ENCODE results near the gene HCN2.
"Not testable (repeated sequence)": the region's sequence is repeated elsewhere in the genome, so short reads cannot be mapped to it uniquely, and the experiment has no call there.

The HCN2 gene

DNA sequence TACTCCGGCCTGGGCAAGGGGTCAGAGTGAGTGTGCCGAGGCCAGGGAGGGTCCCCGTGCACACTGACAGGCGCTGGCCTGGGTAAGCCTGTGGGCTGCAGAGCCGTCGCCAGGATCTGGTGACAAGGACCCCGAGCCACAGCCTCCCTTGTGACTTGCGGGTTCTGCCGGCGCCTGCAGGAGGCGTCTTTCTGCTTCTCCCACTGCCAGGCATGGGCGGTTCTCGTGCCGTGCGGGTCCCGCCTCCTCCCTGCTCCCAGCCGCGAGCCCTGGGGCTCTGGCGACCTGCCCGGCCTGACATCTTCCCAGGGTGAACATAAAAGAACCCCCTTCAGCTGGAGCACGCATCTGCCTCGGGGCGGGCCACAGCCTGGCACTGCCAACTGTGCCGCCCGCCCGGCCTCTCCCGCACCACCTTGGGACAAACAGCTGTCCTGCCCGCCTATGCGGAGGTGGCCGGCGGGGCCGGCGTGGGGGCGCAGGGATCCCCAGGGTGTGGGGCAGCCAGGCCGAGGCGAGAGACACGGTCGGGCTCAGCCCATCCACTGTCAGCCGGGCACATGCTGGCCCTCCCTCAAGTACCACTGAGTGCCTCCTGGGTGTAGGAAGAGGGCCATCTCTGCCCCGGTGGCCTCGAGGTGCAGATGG, 1.5 kb upstream of the HCN2 start:
- DNase-seq = peak in 1 of 2 experiments; percentile 20

- DNase-seq = no peak
These were observed 664 bp upstream of the HCN2 start for GRCh38 chr19:588741-589692.

DNA sequence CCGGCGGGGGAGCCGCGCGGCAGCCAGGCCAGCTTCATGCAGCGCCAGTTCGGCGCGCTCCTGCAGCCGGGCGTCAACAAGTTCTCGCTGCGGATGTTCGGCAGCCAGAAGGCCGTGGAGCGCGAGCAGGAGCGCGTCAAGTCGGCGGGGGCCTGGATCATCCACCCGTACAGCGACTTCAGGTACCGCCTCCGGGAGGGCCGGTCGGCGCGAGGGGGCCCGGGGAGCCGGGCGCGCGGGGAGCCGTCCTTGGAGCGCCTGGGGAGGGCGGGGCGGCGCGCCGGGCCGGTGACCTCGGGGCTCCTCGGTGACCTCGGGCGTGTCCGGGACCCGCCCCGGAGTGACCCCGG, 690 bp downstream of the HCN2 start:
- no peak for DNase-seq

- no peak for DNase-seq
These were observed 1.0 kb downstream of the HCN2 start for GRCh38 chr19:590750-591098.

DNA sequence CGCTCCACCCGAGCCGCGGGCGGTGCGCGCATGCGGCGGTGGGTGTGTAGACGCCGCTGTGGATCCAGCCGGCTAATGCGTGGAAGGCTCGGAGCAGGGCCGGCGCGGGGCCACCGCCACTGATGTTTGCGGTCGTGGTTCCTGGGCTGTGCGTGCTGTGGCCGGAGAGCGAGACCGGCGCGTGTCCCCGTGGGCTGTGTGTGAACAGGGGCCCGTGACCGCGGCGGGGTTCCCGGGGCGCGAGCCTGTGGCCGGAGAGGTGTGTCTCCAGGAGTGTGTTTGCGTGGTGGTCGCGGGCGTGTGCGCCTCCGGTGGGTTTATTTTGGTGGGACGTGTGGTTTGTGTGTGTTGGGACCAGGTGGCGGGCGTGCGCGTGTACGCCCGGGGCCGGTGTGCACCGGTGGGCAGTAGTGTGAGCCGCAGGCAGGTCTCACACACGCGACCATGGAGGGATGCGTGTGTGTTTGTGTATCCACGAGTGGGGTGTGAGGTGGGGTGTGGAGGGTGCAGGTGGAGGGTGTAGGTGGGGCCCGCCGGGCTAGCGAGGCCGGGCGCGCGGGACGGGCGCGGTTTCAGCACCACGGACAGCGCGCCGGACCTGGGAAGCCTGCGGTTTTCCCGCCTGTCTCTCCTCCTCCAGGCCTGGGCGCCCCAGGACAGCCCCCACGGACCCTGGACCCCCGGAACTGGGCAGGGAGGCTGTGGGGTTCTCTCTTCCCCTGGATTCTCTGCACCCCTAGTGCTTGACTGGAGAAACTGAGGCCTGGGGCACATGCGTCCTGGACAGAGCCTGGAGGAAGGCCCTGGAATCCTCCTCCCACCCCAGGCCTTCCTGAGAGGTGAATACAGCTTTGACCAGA, 1.6 kb downstream of the HCN2 start:
- DNase-seq = no peak

- no peak for DNase-seq
These were observed 2.4 kb downstream of the HCN2 start for GRCh38 chr19:592101-592500.

GRCh38 chr19:593055-593454, 3.4 kb downstream of the HCN2 start:
- no peak for DNase-seq

DNA sequence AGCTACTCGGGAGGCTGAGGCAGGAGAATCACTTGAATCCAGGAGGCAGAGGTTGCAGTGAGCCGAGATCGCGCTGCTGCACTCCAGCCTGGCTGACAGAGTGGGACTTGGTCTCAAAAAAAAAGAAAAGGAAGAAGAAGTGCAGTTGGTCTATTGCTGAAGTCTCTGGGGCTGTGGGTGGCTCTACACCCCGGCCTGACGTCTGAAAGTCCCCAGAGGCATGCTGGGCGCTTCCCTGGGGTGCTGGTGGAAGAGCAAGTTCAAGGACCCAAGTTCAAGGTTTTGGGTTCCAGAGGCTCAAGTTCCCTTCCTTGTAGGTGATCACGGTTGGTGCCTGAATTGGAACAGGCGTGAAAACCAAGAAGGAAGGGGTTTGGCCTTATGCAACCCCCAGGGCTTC, 3.8 kb downstream of the HCN2 start:
- no peak for DNase-seq

DNA sequence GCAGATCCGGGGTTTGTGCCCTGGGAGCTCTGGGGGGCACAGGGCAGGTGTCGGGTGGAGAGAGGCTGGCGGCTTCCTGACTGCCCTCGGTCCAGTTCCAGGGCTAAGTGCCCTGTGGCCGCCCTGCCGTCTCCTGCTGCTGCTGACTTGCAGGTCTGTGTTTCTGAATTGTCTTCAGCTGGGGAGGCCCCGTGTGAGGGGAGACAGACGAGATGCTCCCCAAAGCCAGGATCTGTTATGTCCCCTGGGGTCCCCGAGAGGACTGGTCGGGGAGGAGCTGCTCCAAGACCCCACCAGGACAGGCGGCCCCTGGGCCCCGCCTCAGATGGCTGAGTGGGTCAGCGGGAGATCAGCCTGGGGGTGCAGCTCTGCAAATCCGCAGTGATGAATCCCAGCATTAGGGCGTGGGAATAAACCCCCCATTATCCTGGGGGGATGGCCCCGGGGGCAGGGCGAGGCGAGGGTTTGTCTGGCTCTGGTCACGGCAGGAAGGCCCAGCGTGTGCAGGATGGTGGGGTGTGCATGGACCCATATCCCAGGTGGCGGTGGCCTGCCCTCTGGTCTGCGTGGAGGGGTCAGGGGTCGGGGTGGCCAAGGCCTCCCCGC, 4.7 kb downstream of the HCN2 start:
- no peak for DNase-seq

- DNase-seq = no peak
These were observed 5.9 kb downstream of the HCN2 start for GRCh38 chr19:595326-596262.

DNA sequence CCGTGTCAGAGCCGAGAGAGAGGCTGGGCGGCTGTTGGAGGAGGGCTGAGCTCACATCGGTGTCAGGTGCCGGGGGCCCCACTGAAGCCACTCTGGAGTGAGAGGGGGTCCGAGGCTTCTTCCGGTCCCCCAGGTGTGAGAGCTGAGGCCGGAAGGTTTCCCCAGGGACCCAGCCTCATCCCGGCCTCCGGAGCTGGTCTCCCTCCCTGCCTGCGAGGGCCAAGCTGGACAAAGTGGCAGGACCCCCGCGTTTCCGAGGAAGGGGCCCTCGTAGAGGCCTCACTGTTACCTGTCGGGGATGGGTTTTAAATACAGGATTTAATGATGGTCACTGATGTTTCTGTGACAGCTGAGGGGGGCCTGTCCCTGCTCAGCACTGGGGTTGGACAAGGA, 6.6 kb downstream of the HCN2 start:
- DNase-seq = no peak

- no peak for DNase-seq
These were observed 8.0 kb downstream of the HCN2 start for GRCh38 chr19:597406-598315.

DNA sequence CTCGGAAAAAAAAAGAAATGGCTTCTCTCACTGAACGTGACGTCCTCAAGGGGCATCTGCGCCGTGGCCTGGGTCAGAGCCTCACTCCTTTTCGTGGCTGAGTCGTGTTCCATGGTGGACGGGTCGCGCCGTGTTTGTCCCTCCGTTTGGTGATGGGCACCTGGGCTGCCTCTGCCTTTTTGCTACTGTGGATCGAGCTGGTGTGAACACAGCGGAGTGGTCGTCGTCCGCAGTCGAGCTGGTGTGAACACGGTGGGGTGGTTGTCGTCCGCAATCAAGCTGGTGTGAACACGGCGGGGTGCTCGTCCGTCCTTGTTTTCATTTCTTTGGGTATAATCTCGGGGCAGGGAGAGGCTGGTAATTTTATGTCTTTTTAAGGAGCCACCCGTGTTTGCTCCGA, 11.6 kb downstream of the HCN2 start:
- no peak for DNase-seq

- DNase-seq = no peak
These were observed 12.1 kb downstream of the HCN2 start for GRCh38 chr19:601790-602189.

DNA sequence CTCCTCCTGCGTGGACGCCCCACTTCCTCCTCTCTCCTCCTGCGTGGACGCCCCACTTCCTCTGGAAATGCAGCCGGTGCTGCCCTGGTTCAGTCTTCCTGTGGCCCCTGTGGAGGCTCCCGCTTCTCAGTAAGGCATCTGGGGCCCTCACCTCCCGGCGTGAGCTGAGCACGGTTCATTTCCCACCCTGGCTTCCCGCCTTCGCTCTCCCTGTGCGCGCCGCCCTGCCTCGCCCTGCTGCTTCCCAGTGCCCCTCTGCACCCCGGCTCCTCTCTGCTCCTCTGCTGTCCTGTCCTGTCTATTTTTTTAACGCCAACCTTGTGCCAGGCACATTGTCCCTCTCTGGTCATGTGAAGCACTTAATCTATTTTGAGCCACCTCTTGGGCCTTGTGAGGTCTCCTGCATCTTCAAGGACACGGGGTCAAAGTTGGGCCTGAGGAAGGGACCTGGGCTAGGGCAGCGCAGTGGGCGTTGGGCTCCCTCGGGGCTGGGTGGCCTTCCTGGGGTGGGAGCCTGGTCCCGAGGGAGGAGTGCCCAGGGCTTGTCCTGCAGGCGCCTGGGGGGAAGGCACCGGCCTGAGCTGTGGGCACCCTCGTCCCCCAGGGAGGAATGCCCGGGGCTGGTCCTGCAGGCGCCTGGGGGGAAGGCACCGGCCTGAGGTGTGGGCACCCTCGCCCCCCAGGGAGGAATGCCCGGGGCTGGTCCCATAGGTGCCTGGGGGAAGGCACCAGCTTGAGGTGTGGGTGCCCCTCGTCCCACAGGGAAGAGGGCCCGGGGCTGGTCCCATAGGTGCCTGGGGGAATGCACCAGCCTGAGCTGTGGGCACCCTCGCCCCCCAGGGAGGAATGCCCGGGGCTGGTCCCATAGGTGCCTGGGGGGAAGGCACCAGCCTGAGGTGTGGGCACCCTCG, 13.0 kb downstream of the HCN2 start:
- no peak for DNase-seq

- not testable (repeated sequence) for DNase-seq
These were observed 13.6 kb downstream of the HCN2 start for GRCh38 chr19:603302-603639.

DNA sequence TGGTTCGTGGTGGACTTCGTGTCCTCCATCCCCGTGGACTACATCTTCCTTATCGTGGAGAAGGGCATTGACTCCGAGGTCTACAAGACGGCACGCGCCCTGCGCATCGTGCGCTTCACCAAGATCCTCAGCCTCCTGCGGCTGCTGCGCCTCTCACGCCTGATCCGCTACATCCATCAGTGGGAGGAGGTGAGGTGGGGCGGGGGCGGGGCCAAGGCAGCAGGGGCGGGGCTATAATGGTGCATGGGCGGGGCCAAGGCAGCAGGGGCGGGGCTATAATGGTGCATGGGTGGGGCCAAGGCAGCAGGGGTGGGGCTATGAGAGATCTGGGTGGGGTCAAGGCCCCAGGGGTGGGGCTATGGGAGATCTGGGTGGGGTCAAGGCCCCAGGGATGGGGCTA, 14.1 kb downstream of the HCN2 start:
- DNase-seq = not testable (repeated sequence)

GRCh38 chr19:604355-604754, 14.7 kb downstream of the HCN2 start:
- DNase-seq = no peak

DNA sequence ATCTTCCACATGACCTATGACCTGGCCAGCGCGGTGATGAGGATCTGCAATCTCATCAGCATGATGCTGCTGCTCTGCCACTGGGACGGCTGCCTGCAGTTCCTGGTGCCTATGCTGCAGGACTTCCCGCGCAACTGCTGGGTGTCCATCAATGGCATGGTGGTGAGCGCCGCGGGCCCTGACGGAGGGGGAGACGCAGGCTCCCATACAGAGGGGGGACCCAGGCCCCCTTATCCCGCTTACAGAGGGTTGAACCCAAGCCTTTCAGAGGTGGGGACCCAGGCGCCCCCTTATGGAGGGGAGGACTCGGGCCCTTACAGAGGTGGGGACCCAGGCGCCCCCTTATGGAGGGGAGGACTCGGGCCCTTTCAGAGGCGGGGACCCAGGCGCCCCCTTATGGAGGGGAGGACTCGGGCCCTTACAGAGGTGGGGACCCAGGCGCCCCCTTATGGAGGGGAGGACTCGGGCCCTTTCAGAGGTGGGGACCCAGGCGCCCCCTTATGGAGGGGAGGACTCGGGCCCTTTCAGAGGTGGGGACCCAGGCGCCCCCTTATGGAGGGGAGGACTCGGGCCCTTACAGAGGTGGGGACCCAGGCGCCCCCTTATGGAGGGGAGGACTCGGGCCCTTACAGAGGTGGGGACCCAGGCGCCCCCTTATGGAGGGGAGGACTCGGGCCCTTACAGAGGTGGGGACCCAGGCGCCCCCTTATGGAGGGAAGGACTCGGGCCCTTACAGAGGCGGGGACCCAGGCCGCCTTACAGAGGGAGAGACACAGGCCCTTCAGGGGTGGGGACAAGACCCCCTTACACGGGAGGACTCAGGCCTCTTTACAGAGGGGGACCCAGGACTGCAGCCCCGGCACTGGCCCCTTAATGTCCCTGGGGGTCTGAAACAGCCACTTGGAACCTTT, 15.6 kb downstream of the HCN2 start:
- DNase-seq = not testable (repeated sequence)
